ENCODE measurements around the gene GATM.

Gene GATM

DNA sequence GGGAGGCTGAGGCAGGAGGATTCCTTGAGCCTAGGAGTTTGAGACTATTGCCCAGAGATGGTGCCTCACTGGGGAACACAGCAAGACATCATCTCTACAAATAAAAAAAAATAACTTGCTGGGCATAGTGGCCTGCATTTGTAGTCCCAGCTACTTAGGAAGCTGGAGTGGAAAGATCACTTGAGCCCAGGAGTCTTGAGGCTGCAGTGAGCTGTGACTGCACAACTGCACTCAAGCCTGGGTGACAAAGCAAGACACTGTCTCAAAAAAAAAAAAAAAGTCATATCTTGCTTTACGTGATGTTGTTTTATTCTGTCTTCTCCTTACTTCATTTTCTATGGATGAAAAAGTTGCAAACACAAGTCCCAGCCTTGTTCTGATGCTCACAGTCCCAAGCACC lies 14.1 kb downstream of the GATM start:
- no peak for FAIRE-seq
- TF ChIP-seq POLR2AphosphoS5 (IDR thresholded peaks at IDR 0.05; ENCODE audit: low read depth, low read length) = no peak
- no peak for TF ChIP-seq POLR2A (IDR thresholded peaks at IDR 0.05; ENCODE audit: low read depth, low read length)
- TF ChIP-seq TAF1 (IDR thresholded peaks at IDR 0.05; ENCODE audit: borderline replicate concordance, low read depth, low read length) = no peak
- DNase-seq (ENCODE audit: insufficient read length) = no peak

DNA sequence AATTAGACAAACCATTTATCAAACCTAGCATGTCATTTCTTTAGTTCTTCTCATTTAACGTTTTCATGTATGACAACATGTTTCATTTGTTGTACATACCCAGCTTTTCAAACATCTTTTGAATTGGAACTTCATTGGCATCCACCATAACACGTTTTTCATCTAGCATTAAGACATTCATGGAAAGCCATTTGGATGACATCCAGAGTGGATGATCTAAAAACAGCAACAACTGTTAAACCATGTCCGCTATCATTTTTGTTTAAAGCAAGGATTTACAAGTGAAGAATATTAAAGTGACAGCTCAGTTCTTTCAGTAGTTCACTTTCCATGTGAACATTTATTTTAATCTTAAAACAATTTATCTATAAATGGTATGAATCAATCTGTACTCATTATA lies 14.5 kb downstream of the GATM start:
- FAIRE-seq (peak; percentile 57), DNase-seq (ENCODE audit: insufficient read length) (no peak)
- TF ChIP-seq TAF1 (IDR thresholded peaks at IDR 0.05; ENCODE audit: borderline replicate concordance, low read depth, low read length) = no peak
- TF ChIP-seq POLR2AphosphoS5 (IDR thresholded peaks at IDR 0.05; ENCODE audit: low read depth, low read length) = no peak
- TF ChIP-seq POLR2A (IDR thresholded peaks at IDR 0.05; ENCODE audit: low read depth, low read length) = no peak

DNA sequence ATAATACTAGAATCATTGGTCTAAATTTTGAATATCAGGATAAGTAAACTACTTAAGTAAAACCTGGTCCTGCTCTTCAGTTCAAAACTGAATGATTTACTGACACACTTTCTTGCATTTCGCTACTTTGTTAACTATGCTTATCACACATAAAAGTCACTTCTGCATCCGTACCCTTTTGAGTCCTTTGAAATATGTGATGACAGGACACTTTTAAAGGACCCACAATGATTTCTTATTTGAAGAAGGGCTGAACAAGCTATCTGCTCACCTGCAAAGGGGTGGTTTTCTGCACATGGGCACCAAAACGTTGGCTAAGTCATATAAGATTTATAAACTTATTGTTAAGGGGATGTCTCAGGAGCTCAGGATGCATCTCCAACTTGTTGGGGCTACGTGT lies 15.0 kb downstream of the GATM start:
- DNase-seq (ENCODE audit: insufficient read length) (no peak), FAIRE-seq (no peak)
- TF ChIP-seq TAF1 (IDR thresholded peaks at IDR 0.05; ENCODE audit: borderline replicate concordance, low read depth, low read length) (no peak), POLR2AphosphoS5 (IDR thresholded peaks at IDR 0.05; ENCODE audit: low read depth, low read length) (no peak), POLR2A (IDR thresholded peaks at IDR 0.05; ENCODE audit: low read depth, low read length) (no peak)

- TF ChIP-seq POLR2A (IDR thresholded peaks at IDR 0.05; ENCODE audit: low read depth, low read length) = no peak
- no peak for TF ChIP-seq POLR2AphosphoS5 (IDR thresholded peaks at IDR 0.05; ENCODE audit: low read depth, low read length)
- TF ChIP-seq TAF1 (IDR thresholded peaks at IDR 0.05; ENCODE audit: borderline replicate concordance, low read depth, low read length) = no peak
- DNase-seq (ENCODE audit: insufficient read length) (no peak), FAIRE-seq (no peak)
Observed at GRCh38 chr15:45362419-45362818, 15.9 kb downstream of the GATM start.

DNA sequence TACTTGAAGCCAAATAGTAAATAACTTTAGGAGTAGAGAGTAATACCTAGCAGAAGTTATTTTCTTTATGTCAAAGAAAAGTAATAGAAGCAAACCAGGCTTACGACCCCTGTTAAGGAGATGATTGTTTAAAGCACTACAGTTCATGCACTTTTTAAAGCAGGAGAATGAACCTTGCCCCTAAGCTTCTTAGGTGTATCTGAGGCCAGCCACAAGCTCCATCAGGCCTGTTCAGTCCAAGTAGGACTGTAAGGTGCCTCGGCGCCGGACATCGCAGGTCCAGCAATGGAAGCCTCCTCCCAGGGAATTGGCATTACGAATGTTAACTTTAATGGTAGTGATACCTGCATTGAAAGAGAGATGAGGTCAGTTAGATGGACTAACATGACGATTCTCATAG lies 16.5 kb downstream of the GATM start:
- no peak for TF ChIP-seq POLR2A (IDR thresholded peaks at IDR 0.05; ENCODE audit: low read depth, low read length)
- TF ChIP-seq POLR2AphosphoS5 (IDR thresholded peaks at IDR 0.05; ENCODE audit: low read depth, low read length) = no peak
- TF ChIP-seq TAF1 (IDR thresholded peaks at IDR 0.05; ENCODE audit: borderline replicate concordance, low read depth, low read length) = no peak
- no peak for FAIRE-seq
- DNase-seq (ENCODE audit: insufficient read length) = no peak

- DNase-seq (ENCODE audit: insufficient read length) = no peak
- TF ChIP-seq POLR2AphosphoS5 (IDR thresholded peaks at IDR 0.05; ENCODE audit: low read depth, low read length) (no peak), TAF1 (IDR thresholded peaks at IDR 0.05; ENCODE audit: borderline replicate concordance, low read depth, low read length) (no peak), POLR2A (IDR thresholded peaks at IDR 0.05; ENCODE audit: low read depth, low read length) (no peak)
Observed at GRCh38 chr15:45355860-45356259, 22.5 kb downstream of the GATM start.

DNA sequence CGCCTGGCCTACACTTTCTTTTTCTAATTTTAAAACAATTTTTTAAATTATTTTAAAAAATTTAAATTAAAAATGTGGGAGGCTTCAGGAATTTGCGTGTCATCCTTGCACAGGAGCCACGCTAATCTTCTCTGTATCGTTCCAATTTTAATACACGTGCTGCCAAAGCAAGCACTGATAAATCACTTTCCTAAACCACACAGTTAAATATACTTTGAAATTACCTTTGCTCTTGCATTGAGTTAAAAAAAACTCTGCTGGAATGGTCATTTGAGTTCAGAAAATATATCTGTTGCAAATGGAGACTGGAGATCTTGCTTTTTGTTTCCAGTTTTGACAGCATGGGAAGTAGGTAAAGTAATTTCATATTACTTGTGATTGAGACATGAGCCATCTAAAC lies 23.6 kb downstream of the GATM start:
- FAIRE-seq (no peak), DNase-seq (ENCODE audit: insufficient read length) (no peak)
- TF ChIP-seq POLR2AphosphoS5 (IDR thresholded peaks at IDR 0.05; ENCODE audit: low read depth, low read length) (no peak), TAF1 (IDR thresholded peaks at IDR 0.05; ENCODE audit: borderline replicate concordance, low read depth, low read length) (no peak), POLR2A (IDR thresholded peaks at IDR 0.05; ENCODE audit: low read depth, low read length) (no peak)

More at GRCh38 chr15:45355860-45356259, 22.5 kb downstream of the GATM start:
- FAIRE-seq = no peak

DNA sequence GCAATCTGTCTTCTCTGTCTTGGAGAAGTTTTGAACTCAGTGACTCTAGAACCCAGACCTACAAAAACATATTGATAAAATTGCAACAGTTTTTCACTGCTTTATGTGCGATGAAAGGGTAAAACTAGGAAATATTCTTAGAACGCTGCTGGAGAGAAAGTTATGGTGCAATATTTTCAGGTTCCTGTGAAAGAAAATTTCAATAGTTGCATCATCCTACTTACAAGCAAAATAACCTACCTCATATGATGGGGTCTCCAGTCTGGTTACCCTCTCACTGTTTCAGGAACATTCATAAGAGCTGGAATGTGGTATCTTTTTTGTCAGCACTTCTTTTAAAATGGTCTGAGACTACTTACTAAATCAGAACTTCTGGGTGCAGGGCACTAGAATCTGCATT lies 27.1 kb downstream of the GATM start:
- no peak for DNase-seq (ENCODE audit: insufficient read length)
- no peak for TF ChIP-seq POLR2AphosphoS5 (IDR thresholded peaks at IDR 0.05; ENCODE audit: low read depth, low read length)
- no peak for TF ChIP-seq TAF1 (IDR thresholded peaks at IDR 0.05; ENCODE audit: borderline replicate concordance, low read depth, low read length)
- TF ChIP-seq POLR2A (IDR thresholded peaks at IDR 0.05; ENCODE audit: low read depth, low read length) = no peak
- no peak for FAIRE-seq

DNA sequence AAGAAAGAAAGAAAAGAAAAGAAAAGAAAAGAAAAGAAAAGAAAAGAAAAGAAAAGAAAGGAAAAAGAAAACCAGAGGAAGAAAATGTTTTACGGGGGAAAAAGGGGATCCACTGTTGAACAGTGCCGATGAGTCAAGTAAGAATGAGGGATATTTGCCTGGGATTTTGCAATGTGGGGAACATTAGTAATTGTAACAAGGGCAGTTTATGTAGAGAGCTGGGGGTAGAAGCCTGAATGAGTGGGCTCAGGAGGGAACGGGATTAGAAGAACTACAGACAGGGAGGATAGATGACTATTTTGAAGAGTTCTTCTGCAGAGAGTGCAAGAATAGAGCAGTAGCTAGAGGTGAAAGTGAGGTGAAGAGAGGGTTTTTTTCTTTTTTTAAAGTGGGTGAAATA lies 28.7 kb downstream of the GATM start:
- FAIRE-seq = no peak
- TF ChIP-seq TAF1 (IDR thresholded peaks at IDR 0.05; ENCODE audit: borderline replicate concordance, low read depth, low read length) = no peak
- no peak for TF ChIP-seq POLR2AphosphoS5 (IDR thresholded peaks at IDR 0.05; ENCODE audit: low read depth, low read length)
- no peak for TF ChIP-seq POLR2A (IDR thresholded peaks at IDR 0.05; ENCODE audit: low read depth, low read length)

GRCh38 chr15:45347989-45348388 lies 30.4 kb downstream of the GATM start:
- no peak for FAIRE-seq
- no peak for DNase-seq (ENCODE audit: insufficient read length)
- TF ChIP-seq POLR2AphosphoS5 (IDR thresholded peaks at IDR 0.05; ENCODE audit: low read depth, low read length) = no peak
- TF ChIP-seq POLR2A (IDR thresholded peaks at IDR 0.05; ENCODE audit: low read depth, low read length) = no peak
- no peak for TF ChIP-seq TAF1 (IDR thresholded peaks at IDR 0.05; ENCODE audit: borderline replicate concordance, low read depth, low read length)

More for the DNA sequence above, 28.7 kb downstream of the GATM start:
- DNase-seq (ENCODE audit: insufficient read length) = no peak

DNA sequence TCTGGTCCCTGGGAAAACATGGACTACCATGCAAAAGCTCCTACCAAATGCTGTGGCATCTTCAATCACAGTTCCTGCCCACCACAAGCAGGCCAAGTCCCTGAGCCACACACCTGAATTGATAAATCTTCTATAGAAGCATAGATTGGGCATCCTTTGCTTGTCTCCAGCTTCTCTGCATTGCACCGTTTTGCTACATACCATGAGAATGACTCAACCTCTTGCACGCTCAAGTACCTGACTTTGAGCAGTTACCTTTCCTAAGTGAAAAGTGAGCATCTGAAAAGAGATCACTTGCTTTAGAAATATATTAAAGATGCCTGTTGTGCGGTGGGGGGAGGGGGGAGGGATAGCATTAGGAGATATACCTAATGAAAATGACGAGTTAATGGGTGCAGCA lies 31.3 kb downstream of the GATM start:
- no peak for FAIRE-seq
- no peak for TF ChIP-seq POLR2AphosphoS5 (IDR thresholded peaks at IDR 0.05; ENCODE audit: low read depth, low read length)
- no peak for TF ChIP-seq POLR2A (IDR thresholded peaks at IDR 0.05; ENCODE audit: low read depth, low read length)
- no peak for TF ChIP-seq TAF1 (IDR thresholded peaks at IDR 0.05; ENCODE audit: borderline replicate concordance, low read depth, low read length)
- no peak for DNase-seq (ENCODE audit: insufficient read length)

- FAIRE-seq (no peak), DNase-seq (ENCODE audit: insufficient read length) (no peak)
- TF ChIP-seq POLR2A (IDR thresholded peaks at IDR 0.05; ENCODE audit: low read depth, low read length) (no peak), TAF1 (IDR thresholded peaks at IDR 0.05; ENCODE audit: borderline replicate concordance, low read depth, low read length) (no peak), POLR2AphosphoS5 (IDR thresholded peaks at IDR 0.05; ENCODE audit: low read depth, low read length) (no peak)
Observed at GRCh38 chr15:45346381-45346780, 32.0 kb downstream of the GATM start.

Data from GM12892 (cell line).